Activated CD4-positive, alpha-beta T cell treated with anti-CD3 and anti-CD28 coated beads, Interleukin-2, Interleukin-4, amounts not matched to agents 100 ng/mL and 50 ng/mL, durations not matched to agents 16 hours and 8 hours (primary cell): ENCODE results near the gene UGT1A4.
"Not testable (repeated sequence)": the region's sequence is repeated elsewhere in the genome, so short reads cannot be mapped to it uniquely, and the experiment has no call there.

Experiments
- DNase-seq: peaks from one replicate; pipeline ENCODE4 v3.0.0-alpha.2; 2020; ENCODE audit warnings: low spot score

UGT1A4 gene

GRCh38 chr2:233750689-233751088 is 32.2 kb downstream of the UGT1A4 start:
- DNase-seq = not testable (repeated sequence)

- not testable (repeated sequence) for DNase-seq
Measured at GRCh38 chr2:233751212-233752009, 32.9 kb downstream of the UGT1A4 start.

- no peak for DNase-seq
Measured at GRCh38 chr2:233754872-233755611, 36.5 kb downstream of the UGT1A4 start.

- DNase-seq = no peak
Measured at GRCh38 chr2:233756429-233757081, 38.0 kb downstream of the UGT1A4 start.

GRCh38 chr2:233758141-233758540 is 39.6 kb downstream of the UGT1A4 start:
- no peak for DNase-seq

- DNase-seq = no peak
Measured at GRCh38 chr2:233758849-233759248, 40.3 kb downstream of the UGT1A4 start.

- DNase-seq = no peak
Measured at GRCh38 chr2:233760043-233760442, 41.5 kb downstream of the UGT1A4 start, which contains the start of gene UGT1A1. UGT1A1 (plus strand) TSS chr2:233760270; CDS start chr2:233760288, 18 bp downstream.

GRCh38 chr2:233761040-233761769 is 42.7 kb downstream of the UGT1A4 start:
- no peak for DNase-seq

GRCh38 chr2:233764264-233764663 is 45.7 kb downstream of the UGT1A4 start:
- DNase-seq = no peak

- no peak for DNase-seq
Measured at GRCh38 chr2:233764761-233765160, 46.2 kb downstream of the UGT1A4 start.

- no peak for DNase-seq
Measured at GRCh38 chr2:233766416-233766815, 47.9 kb downstream of the UGT1A4 start.

- no peak for DNase-seq
Measured at GRCh38 chr2:233768076-233768475, 49.5 kb downstream of the UGT1A4 start.

GRCh38 chr2:233769260-233769659 is 50.7 kb downstream of the UGT1A4 start:
- no peak for DNase-seq

- no peak for DNase-seq
Measured at GRCh38 chr2:233772153-233772552, 53.6 kb downstream of the UGT1A4 start.

- no peak for DNase-seq
Measured at GRCh38 chr2:233772583-233772982, 54.0 kb downstream of the UGT1A4 start.

- DNase-seq = no peak
Measured at GRCh38 chr2:233773854-233774253, 55.3 kb downstream of the UGT1A4 start.

- no peak for DNase-seq
Measured at GRCh38 chr2:233775414-233775813, 56.9 kb downstream of the UGT1A4 start.

- DNase-seq = no peak
Measured at GRCh38 chr2:233778030-233778429, 59.5 kb downstream of the UGT1A4 start, which contains the start of gene MROH2A. MROH2A (plus strand) TSS chr2:233778330; CDS start chr2:233779359, 1,029 bp downstream.

- no peak for DNase-seq
Measured at GRCh38 chr2:233779722-233780121, 61.2 kb downstream of the UGT1A4 start.

- DNase-seq = no peak
Measured at GRCh38 chr2:233780771-233781170, 62.2 kb downstream of the UGT1A4 start.

- no peak for DNase-seq
Measured at GRCh38 chr2:233789554-233789953, 71.0 kb downstream of the UGT1A4 start.
